ENCODE results near the gene CATSPER4. TPM values are rescaled to one million over a fixed set of nuclear protein-coding genes. Genes with fewer than 3 reads are reported as not detected.

Gene CATSPER4
- total RNA-seq, 1 donor from 2014 or later, result not detected

GRCh38 chr1:26164861-26165842 lies 25.2 kb upstream of the CATSPER4 start:
- no peak for TF ChIP-seq CTCF (IDR thresholded peaks at IDR 0.05; ENCODE audit: unreplicated experiment)
- Mint-ChIP-seq H3K27ac (peak overlapping the region; percentile 52), H3K4me1 (ENCODE audit: low read depth) (peaks cover 13% of the 10 kb centered on the region)

GRCh38 chr1:26166719-26167281 lies 23.6 kb upstream of the CATSPER4 start:
- DNase-seq (ENCODE audit: low spot score, unreplicated experiment), result no peak
- no peak for TF ChIP-seq CTCF (IDR thresholded peaks at IDR 0.05; ENCODE audit: unreplicated experiment)
- no peak overlapping the region for H3K4me3 Mint-ChIP-seq (ENCODE audit: low read depth)
- H3K9me3 Mint-ChIP-seq (ENCODE audit: low read depth), result no peaks in the 10 kb centered on the region
- peaks cover 13% of the 10 kb centered on the region for H3K27me3 Mint-ChIP-seq
- H3K4me1 Mint-ChIP-seq (ENCODE audit: low read depth), result peaks cover 16% of the 10 kb centered on the region
- peak overlapping the region; percentile 22 for H3K27ac Mint-ChIP-seq
- no peaks in the 10 kb centered on the region for H3K36me3 Mint-ChIP-seq (ENCODE audit: insufficient read depth)

More at GRCh38 chr1:26164861-26165842, 25.2 kb upstream of the CATSPER4 start:
- H3K9me3 Mint-ChIP-seq (ENCODE audit: low read depth), result no peaks in the 10 kb centered on the region
- H3K4me3 Mint-ChIP-seq (ENCODE audit: low read depth), result peak overlapping the region; percentile 66
- DNase-seq (ENCODE audit: low spot score, unreplicated experiment), result no peak
- peaks cover 18% of the 10 kb centered on the region for H3K27me3 Mint-ChIP-seq
- H3K36me3 Mint-ChIP-seq (ENCODE audit: insufficient read depth), result no peaks in the 10 kb centered on the region

- peaks cover 16% of the 10 kb centered on the region for H3K4me1 Mint-ChIP-seq (ENCODE audit: low read depth)
- no peaks in the 10 kb centered on the region for H3K36me3 Mint-ChIP-seq (ENCODE audit: insufficient read depth)
- peak within 1 kb of the TSS; percentile 90 for H3K27ac Mint-ChIP-seq
- peaks cover 6% of the 10 kb centered on the region for H3K27me3 Mint-ChIP-seq
- H3K4me3 Mint-ChIP-seq (ENCODE audit: low read depth), result peak within 1 kb of the TSS; percentile 87
- no peaks in the 10 kb centered on the region for H3K9me3 Mint-ChIP-seq (ENCODE audit: low read depth)
- TF ChIP-seq CTCF (IDR thresholded peaks at IDR 0.05; ENCODE audit: unreplicated experiment), result no peak
- DNase-seq (ENCODE audit: low spot score, unreplicated experiment), result no peak
These were observed 21.8 kb upstream of the CATSPER4 start, which contains the start of gene C1orf232 for GRCh38 chr1:26168410-26169197. C1orf232 (minus strand) TSS chr1:26168963; CDS start chr1:26168499, 464 bp downstream.

GRCh38 chr1:26169198-26169554 lies 21.2 kb upstream of the CATSPER4 start:
- peak overlapping the region; percentile 87 for H3K4me3 Mint-ChIP-seq (ENCODE audit: low read depth)
- H3K4me1 Mint-ChIP-seq (ENCODE audit: low read depth), result peaks cover 16% of the 10 kb centered on the region
- peak overlapping the region; percentile 73 for H3K27ac Mint-ChIP-seq
- H3K36me3 Mint-ChIP-seq (ENCODE audit: insufficient read depth), result no peaks in the 10 kb centered on the region
- TF ChIP-seq CTCF (IDR thresholded peaks at IDR 0.05; ENCODE audit: unreplicated experiment), result no peak
- H3K27me3 Mint-ChIP-seq, result peaks cover 4% of the 10 kb centered on the region
- no peaks in the 10 kb centered on the region for H3K9me3 Mint-ChIP-seq (ENCODE audit: low read depth)
- no peak for DNase-seq (ENCODE audit: low spot score, unreplicated experiment)
